Measurements from ENCODE around the gene ARPP21.

The ARPP21 gene

DNA sequence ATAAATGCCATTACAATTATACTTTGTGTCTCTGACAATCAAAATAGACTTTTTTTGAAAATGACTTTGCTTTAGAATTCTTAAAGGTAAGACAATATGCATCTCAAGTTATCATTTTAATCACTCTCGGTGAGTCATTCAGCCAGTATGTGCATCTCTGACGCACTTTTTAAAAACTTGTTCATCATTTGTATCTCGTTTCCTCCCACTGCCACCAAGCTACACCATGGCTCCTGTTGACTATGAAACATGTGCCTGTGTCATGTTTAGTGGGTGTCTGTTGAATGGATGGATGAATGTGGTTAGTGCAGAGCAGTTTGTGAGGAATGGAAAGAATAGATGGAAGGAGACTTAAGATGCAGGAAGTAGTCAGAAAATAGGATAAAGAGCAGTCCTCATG, 68.6 kb downstream of the ARPP21 start:
- no peak overlapping the region for H3K4me3 ChIP-seq (ENCODE audit: low read depth, low read length)
- TF ChIP-seq, protein P1, sequence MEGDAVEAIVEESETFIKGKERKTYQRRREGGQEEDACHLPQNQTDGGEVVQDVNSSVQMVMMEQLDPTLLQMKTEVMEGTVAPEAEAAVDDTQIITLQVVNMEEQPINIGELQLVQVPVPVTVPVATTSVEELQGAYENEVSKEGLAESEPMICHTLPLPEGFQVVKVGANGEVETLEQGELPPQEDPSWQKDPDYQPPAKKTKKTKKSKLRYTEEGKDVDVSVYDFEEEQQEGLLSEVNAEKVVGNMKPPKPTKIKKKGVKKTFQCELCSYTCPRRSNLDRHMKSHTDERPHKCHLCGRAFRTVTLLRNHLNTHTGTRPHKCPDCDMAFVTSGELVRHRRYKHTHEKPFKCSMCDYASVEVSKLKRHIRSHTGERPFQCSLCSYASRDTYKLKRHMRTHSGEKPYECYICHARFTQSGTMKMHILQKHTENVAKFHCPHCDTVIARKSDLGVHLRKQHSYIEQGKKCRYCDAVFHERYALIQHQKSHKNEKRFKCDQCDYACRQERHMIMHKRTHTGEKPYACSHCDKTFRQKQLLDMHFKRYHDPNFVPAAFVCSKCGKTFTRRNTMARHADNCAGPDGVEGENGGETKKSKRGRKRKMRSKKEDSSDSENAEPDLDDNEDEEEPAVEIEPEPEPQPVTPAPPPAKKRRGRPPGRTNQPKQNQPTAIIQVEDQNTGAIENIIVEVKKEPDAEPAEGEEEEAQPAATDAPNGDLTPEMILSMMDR (conservative IDR thresholded peaks at IDR 0.05; ENCODE audit: low read depth, low read length) = no peak
- DNase-seq (ENCODE audit: low read depth) = peak; percentile 22

DNA sequence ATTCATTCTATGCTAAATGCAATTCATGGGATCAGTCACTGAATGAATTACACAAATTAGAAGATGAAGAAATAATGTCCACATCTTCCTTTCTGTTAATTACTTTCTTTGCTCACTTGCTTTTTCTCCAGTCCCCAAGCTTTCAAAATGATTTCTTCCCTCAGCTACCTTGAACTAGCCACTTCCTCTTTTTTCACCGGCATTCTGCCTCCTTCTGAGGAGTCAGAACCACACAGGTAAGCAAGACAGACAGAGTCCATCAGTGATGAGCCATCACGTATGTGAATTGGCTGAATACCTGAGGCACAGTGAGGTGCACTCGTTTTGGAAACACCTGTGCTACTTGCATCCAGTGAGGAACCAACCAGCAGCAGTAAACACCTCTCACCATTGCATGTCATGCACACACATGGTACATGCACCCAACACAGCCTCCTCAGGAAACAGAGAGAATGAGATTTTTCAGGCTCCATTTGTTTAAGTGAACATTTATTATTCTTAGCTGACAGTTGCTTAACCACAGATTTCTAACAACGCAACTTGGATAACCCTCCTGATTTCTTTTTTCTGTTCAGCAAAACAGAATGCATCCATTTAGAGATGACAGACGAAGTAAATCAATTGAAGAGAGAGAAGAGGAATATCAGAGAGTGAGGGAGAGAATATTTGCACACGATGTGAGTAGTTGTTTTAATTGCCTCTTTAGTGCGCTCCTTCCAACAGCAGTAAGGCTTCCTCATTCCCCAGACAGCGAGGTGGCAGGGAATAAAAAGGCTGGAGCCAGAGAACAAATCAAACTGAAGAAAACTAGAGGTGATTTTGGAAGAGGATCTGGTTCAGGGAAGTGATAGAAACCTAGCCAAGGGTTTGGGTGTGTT, 69.3 kb downstream of the ARPP21 start:
- no peak overlapping the region for H3K4me3 ChIP-seq (ENCODE audit: low read depth, low read length)
- TF ChIP-seq, protein P1 (conservative IDR thresholded peaks at IDR 0.05; ENCODE audit: low read depth, low read length) = no peak
- DNase-seq (ENCODE audit: low read depth) = no peak

DNA sequence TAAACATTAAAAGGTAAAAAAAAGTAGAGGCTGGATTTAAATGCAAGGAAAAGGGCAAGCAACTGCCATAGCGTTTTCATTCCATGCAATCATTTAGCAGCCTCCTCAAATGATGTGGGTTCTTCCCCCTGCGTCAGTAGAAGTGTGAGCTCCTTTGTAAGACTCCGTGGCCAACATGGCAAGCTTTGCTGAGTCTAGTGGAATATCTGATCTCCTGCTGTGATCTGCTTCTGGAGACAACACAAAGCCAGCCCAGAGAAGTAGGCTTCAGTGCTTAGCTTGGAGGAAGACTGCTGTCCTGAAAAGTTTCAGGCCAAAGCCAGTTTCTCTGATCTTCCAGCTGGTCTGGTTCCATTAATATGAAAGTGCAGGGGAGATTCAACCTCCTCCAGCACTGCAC, 70.4 kb downstream of the ARPP21 start:
- DNase-seq (ENCODE audit: low read depth) = no peak
- no peak overlapping the region for H3K4me3 ChIP-seq (ENCODE audit: low read depth, low read length)
- TF ChIP-seq, protein P1 (conservative IDR thresholded peaks at IDR 0.05; ENCODE audit: low read depth, low read length) = no peak

DNA sequence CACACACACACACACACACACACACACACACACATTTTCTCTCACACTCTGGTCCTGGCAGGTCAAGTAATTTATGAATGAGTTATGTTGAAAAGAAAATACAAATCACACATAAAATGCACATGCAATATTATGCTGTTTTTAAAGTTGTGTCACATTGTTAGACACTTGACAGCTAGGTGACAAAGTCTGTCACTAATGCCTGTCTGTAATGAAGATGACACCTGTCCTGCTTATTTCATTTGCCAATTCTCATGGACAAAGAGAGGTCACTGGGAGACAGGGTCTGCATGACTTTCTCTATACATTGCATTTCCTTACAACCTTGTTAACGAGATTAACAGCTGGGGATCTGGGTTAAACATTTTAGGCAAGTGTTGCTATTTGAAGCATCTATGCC, 71.2 kb downstream of the ARPP21 start:
- H3K4me3 ChIP-seq (ENCODE audit: low read depth, low read length) = no peak overlapping the region
- TF ChIP-seq, protein P1 (conservative IDR thresholded peaks at IDR 0.05; ENCODE audit: low read depth, low read length) = no peak
- DNase-seq (ENCODE audit: low read depth) = no peak

DNA sequence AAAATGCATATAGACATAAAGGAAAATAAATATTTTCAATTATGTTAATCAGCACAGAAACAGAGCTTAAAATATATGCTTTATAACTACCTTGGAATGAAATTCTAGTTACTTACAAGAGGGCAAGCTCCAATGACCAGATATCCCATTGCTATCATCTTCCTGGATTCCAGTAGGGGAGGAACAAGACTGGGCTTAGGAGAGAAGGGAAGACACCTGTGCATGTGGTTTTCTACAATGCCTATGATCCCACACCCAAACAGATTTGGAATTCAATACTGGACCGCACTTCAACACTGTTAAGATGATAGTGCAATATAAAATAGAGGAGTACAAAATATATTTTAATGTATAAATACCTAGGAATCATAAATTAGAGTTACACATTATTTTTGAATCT, 79.6 kb downstream of the ARPP21 start:
- no peak overlapping the region for H3K4me3 ChIP-seq (ENCODE audit: low read depth, low read length)
- TF ChIP-seq, protein P1 (conservative IDR thresholded peaks at IDR 0.05; ENCODE audit: low read depth, low read length) = no peak
- DNase-seq (ENCODE audit: low read depth) = no peak

DNA sequence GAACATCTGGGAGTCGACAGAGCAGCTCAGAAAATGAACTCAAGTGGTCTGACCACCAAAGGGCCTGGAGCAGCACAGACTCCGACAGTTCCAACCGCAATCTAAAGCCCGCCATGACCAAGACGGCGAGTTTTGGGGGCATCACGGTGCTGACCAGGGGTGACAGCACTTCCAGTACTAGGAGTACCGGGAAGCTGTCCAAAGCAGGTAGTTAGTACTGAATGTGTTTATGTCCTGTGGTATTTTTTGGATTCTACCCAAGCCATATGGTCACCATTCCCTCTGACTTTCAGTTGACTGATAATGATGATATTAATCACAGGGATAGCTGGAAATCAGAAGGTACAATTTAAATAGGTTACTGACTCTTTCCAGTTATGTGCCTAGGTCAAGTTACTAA, 82.3 kb downstream of the ARPP21 start:
- TF ChIP-seq, protein P1 (conservative IDR thresholded peaks at IDR 0.05; ENCODE audit: low read depth, low read length) = no peak
- DNase-seq (ENCODE audit: low read depth) = no peak
- no peak overlapping the region for H3K4me3 ChIP-seq (ENCODE audit: low read depth, low read length)

DNA sequence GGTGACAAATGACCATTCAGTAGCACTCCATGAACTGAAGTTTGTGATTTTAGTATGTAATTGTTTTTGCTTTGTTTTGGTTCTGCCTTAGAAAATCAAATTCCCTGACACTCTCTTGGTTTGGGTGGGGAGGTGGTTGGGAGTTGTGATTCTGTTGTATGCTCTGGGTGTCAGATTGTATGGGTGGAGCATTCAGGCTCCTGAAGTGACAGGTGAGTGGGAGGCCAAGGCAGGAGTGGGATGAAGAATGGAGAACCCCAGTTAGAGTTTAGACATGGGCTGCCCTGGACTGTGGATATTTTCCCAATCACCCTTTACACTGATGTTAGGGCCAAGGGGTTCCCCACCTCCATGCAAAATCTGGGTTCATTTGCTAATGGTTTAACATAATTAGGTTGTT, 83.6 kb downstream of the ARPP21 start:
- DNase-seq (ENCODE audit: low read depth) = no peak
- TF ChIP-seq, protein P1 (conservative IDR thresholded peaks at IDR 0.05; ENCODE audit: low read depth, low read length) = no peak
- H3K4me3 ChIP-seq (ENCODE audit: low read depth, low read length) = no peak overlapping the region

All from choroid plexus epithelial cell (primary cell).